ENCODE data around the gene DBF4B. TPM values are rescaled to one million over a fixed set of nuclear protein-coding genes. Genes with fewer than 3 reads are reported as not detected.

DBF4B gene
- total RNA-seq, 8 experiments from 2014 or later, result 2.8 to 20.0 (median 6.1) TPM

Other genes starting within 250 kb of the DBF4B start
- 10 to 100 TPM; 25.6 to 96.4 (median 29.7) TPM for gene GPATCH8, start 205.3 kb upstream of the DBF4B start, total RNA-seq
- gene FZD2, start 151.2 kb upstream of the DBF4B start, total RNA-seq, result 10 to 100 TPM in 4 of 8 experiments, 1 to 10 TPM in 4; 1.0 to 34.2 (median 11.7) TPM
- 1 to 10 TPM in 5 of 8 experiments, under 1 TPM in 3; 0.81 to 2.5 (median 1.0) TPM for gene MEIOC, start 52.2 kb upstream of the DBF4B start, total RNA-seq
- 10 to 100 TPM; 25.6 to 40.7 (median 31.5) TPM for gene CCDC43, start 18.9 kb upstream of the DBF4B start, total RNA-seq
- 10 to 100 TPM in 1 of 8 experiments, 1 to 10 TPM in 5, under 1 TPM in 2; 0.15 to 10.1 (median 4.3) TPM for gene ADAM11, start 50.3 kb downstream of the DBF4B start, total RNA-seq
- 10 to 100 TPM in 2 of 8 experiments, 1 to 10 TPM in 6; 1.4 to 43.0 (median 9.0) TPM for gene GJC1, start 121.6 kb downstream of the DBF4B start, total RNA-seq
- gene HIGD1B, start 139.2 kb downstream of the DBF4B start, total RNA-seq, result 1 to 10 TPM in 1 of 8 experiments, under 1 TPM in 3, not detected in 4; 0.63 to 1.1 (median 0.93) TPM
- gene EFTUD2, start 190.8 kb downstream of the DBF4B start, total RNA-seq, result 100 to 1,000 TPM in 2 of 8 experiments, 10 to 100 TPM in 6; 31.6 to 155 (median 63.5) TPM
- 1,000 to 10,000 TPM in 1 of 8 experiments, 1 to 10 TPM in 6, under 1 TPM in 1; 0.92 to 2,179 (median 1.8) TPM for gene GFAP, start 206.8 kb downstream of the DBF4B start, total RNA-seq
- gene KIF18B, start 239.1 kb downstream of the DBF4B start, total RNA-seq, result 10 to 100 TPM in 3 of 8 experiments, under 1 TPM in 5; 0.20 to 17.8 (median 0.80) TPM